Measurements from ENCODE around the gene SLCO1B1. TPM values are rescaled to one million over a fixed set of nuclear protein-coding genes. Genes with fewer than 3 reads are reported as not detected.
"Not testable (repeated sequence)": the region's sequence is repeated elsewhere in the genome, so short reads cannot be mapped to it uniquely, and the experiment has no call there.

Gene SLCO1B1
- total RNA-seq, 1 experiment from 2014 or later = 0.18 TPM

DNA sequence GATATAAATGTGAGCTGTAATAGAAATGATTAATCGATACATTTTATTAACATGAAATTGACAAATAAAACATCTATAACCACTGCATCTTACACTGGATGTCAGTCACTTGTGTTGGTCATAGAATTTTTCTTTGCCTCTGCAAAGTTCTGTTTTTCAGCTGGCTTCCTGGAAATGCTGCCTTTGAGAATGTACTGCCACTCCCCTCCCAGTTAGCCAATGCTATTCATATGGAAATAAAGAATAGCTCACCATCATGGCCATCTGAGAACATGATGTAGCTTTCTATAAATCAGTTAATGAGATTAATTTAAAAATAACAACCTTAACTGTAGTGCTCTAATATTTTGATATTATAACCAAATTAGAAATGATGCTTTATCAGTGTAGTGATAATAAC, 41.1 kb downstream of the SLCO1B1 start:
- H3K36me3 Mint-ChIP-seq (ENCODE audit: insufficient read depth, unreplicated experiment) = no peaks in the 10 kb centered on the region
- intact Hi-C loops (cut with micrococcal nuclease; ENCODE audit: unreplicated experiment) = no loop called here
- DNase-seq = no peak
- Histone ChIP-seq H3K36me3 (ENCODE audit: control insufficient read depth, insufficient read depth, low read length) (no peaks in the 10 kb centered on the region), H3K4me3 (ENCODE audit: low read depth, low read length) (no peak overlapping the region), H3K4me1 (no peaks in the 10 kb centered on the region), H3K9me3 (no peaks in the 10 kb centered on the region), H3K27me3 (replicated peaks; ENCODE audit: control insufficient read depth, insufficient read depth, low read length) (no peaks in the 10 kb centered on the region)
- ChIA-PET POLR2A (no interaction called here), CTCF (no interaction called here)
- no TSS peak for BruUV-seq (replicated peaks)
- H3K27me3 Mint-ChIP-seq (ENCODE audit: insufficient read depth, unreplicated experiment) = peaks cover 3% of the 10 kb centered on the region
- TF ChIP-seq, protein P1, sequence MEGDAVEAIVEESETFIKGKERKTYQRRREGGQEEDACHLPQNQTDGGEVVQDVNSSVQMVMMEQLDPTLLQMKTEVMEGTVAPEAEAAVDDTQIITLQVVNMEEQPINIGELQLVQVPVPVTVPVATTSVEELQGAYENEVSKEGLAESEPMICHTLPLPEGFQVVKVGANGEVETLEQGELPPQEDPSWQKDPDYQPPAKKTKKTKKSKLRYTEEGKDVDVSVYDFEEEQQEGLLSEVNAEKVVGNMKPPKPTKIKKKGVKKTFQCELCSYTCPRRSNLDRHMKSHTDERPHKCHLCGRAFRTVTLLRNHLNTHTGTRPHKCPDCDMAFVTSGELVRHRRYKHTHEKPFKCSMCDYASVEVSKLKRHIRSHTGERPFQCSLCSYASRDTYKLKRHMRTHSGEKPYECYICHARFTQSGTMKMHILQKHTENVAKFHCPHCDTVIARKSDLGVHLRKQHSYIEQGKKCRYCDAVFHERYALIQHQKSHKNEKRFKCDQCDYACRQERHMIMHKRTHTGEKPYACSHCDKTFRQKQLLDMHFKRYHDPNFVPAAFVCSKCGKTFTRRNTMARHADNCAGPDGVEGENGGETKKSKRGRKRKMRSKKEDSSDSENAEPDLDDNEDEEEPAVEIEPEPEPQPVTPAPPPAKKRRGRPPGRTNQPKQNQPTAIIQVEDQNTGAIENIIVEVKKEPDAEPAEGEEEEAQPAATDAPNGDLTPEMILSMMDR (IDR thresholded peaks at IDR 0.05; ENCODE audit: insufficient read depth in 1 of 2, low read depth in 1 of 2, low read length in 1 of 2, severe bottlenecking in 1 of 2, unreplicated experiment in 1 of 2) = no peak
- no peaks in the 10 kb centered on the region for H3K9me3 Mint-ChIP-seq (ENCODE audit: unreplicated experiment)
- no peaks in the 10 kb centered on the region for H3K4me1 Mint-ChIP-seq (ENCODE audit: low read depth, unreplicated experiment)
- no peak overlapping the region for H3K27ac Mint-ChIP-seq (ENCODE audit: unreplicated experiment)
- no peak overlapping the region for H3K4me3 Mint-ChIP-seq (ENCODE audit: unreplicated experiment)

DNA sequence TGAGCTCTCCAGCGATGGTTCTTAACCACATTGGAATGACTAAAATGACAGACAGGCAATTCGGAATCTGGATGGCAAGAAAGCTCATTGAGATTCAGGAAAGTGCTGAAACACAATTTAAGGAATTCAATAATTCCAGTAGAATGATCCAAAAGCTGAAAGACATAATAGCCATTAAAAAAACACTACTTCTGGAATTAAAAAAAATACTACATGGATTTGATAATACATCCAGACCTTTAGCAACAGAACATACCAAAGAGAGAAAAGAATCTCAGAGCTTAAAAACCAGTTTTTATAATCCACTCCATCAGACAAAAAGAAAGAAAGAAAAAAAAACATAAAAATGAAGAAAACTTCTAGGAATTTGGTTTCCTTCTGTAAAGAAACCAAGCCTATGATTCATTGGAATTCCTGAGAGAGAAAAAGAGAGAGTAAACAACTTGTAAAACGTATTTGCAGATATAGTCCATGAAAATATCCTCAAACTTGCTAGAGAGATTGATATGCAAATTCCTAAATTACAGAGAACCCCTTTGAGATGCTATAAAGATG, 52.8 kb downstream of the SLCO1B1 start:
- intact Hi-C loops (cut with micrococcal nuclease; ENCODE audit: unreplicated experiment) = no loop called here
- Histone ChIP-seq H3K27me3 (replicated peaks; ENCODE audit: control insufficient read depth, insufficient read depth, low read length) (no peaks in the 10 kb centered on the region), H3K9me3 (no peaks in the 10 kb centered on the region), H3K4me3 (ENCODE audit: low read depth, low read length) (no peak overlapping the region), H3K4me1 (peaks cover 11% of the 10 kb centered on the region; the same call in 1 of the 2 replicates), H3K36me3 (ENCODE audit: control insufficient read depth, insufficient read depth, low read length) (no peaks in the 10 kb centered on the region)
- Mint-ChIP-seq H3K9me3 (ENCODE audit: unreplicated experiment) (no peaks in the 10 kb centered on the region), H3K4me3 (ENCODE audit: unreplicated experiment) (no peak overlapping the region), H3K27ac (ENCODE audit: unreplicated experiment) (no peak overlapping the region), H3K4me1 (ENCODE audit: low read depth, unreplicated experiment) (peaks cover 12% of the 10 kb centered on the region), H3K27me3 (ENCODE audit: insufficient read depth, unreplicated experiment) (peaks cover 6% of the 10 kb centered on the region), H3K36me3 (ENCODE audit: insufficient read depth, unreplicated experiment) (no peaks in the 10 kb centered on the region)
- DNase-seq = no peak
- TF ChIP-seq, protein P1 (IDR thresholded peaks at IDR 0.05; ENCODE audit: insufficient read depth in 1 of 2, low read depth in 1 of 2, low read length in 1 of 2, severe bottlenecking in 1 of 2, unreplicated experiment in 1 of 2) = no peak
- POLR2A ChIA-PET = no interaction called here
- BruUV-seq (replicated peaks) = no TSS peak
- CTCF ChIA-PET = no interaction called here

DNA sequence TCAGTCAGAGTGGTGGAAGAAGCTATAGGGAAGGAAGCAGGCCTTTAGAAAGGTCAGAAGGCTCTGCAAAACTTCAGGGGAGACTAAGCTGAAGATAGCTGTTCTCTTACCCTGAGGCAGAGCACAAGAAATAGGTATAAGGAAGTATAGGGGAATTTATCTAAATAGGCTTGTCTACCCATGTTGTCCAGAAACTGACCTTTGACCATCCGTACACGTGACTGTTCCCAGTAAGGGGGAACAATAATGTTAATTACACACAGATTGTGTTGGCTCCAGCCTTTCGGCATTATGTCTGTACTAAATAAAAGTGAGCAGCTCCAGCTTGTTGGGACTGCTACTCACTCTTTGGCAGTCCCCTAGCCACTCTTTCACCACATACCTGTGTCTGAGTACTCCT, 59.0 kb downstream of the SLCO1B1 start:
- no peak overlapping the region for H3K27ac Mint-ChIP-seq (ENCODE audit: unreplicated experiment)
- no peaks in the 10 kb centered on the region for H3K36me3 Mint-ChIP-seq (ENCODE audit: insufficient read depth, unreplicated experiment)
- Histone ChIP-seq H3K27me3 (replicated peaks; ENCODE audit: control insufficient read depth, insufficient read depth, low read length) (no peaks in the 10 kb centered on the region), H3K4me3 (ENCODE audit: low read depth, low read length) (no peak overlapping the region), H3K4me1 (0 out of 2 replicates have a peak, but pooled peaks cover 5% of the 10 kb centered on the region), H3K9me3 (peaks cover 8% of the 10 kb centered on the region; the same call in 1 of the 2 replicates), H3K36me3 (ENCODE audit: control insufficient read depth, insufficient read depth, low read length) (no peaks in the 10 kb centered on the region)
- POLR2A ChIA-PET = no interaction called here
- H3K27me3 Mint-ChIP-seq (ENCODE audit: insufficient read depth, unreplicated experiment) = no peaks in the 10 kb centered on the region
- BruUV-seq (replicated peaks) = no TSS peak
- no peaks in the 10 kb centered on the region for H3K9me3 Mint-ChIP-seq (ENCODE audit: unreplicated experiment)
- CTCF ChIA-PET = no interaction called here
- TF ChIP-seq, protein P1 (IDR thresholded peaks at IDR 0.05; ENCODE audit: insufficient read depth in 1 of 2, low read depth in 1 of 2, low read length in 1 of 2, severe bottlenecking in 1 of 2, unreplicated experiment in 1 of 2) = no peak
- DNase-seq = no peak
- no peak overlapping the region for H3K4me3 Mint-ChIP-seq (ENCODE audit: unreplicated experiment)
- intact Hi-C loops (cut with micrococcal nuclease; ENCODE audit: unreplicated experiment) = no loop called here
- H3K4me1 Mint-ChIP-seq (ENCODE audit: low read depth, unreplicated experiment) = no peaks in the 10 kb centered on the region

DNA sequence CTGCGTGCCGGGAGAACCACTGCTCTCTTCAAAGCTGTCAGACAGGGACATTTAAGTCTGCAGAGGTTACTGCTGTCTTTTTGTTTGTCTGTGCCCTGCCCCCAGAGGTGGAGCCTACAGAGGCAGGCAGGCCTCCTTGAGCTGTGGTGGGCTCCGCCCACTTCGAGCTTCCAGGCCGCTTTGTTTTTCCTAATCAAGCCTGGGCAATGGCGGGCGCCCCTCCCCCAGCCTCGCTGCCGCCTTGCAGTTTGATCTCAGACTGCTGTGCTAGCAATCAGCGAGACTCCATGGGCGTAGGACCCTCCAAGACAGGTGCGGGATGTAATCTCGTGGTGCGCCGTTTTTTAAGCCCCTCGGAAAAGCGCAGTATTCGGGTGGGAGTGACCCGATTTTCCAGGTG, 83.4 kb downstream of the SLCO1B1 start:
- H3K27me3 ChIP-seq (replicated peaks; ENCODE audit: control insufficient read depth, insufficient read depth, low read length); BruUV-seq (replicated peaks); H3K4me1 ChIP-seq; H3K4me1 Mint-ChIP-seq (ENCODE audit: low read depth, unreplicated experiment); H3K36me3 ChIP-seq (ENCODE audit: control insufficient read depth, insufficient read depth, low read length); H3K9me3 Mint-ChIP-seq (ENCODE audit: unreplicated experiment); H3K27me3 Mint-ChIP-seq (ENCODE audit: insufficient read depth, unreplicated experiment); H3K4me3 ChIP-seq (ENCODE audit: low read depth, low read length); CTCF ChIA-PET; H3K27ac Mint-ChIP-seq (ENCODE audit: unreplicated experiment); H3K36me3 Mint-ChIP-seq (ENCODE audit: insufficient read depth, unreplicated experiment); intact Hi-C loops (cut with micrococcal nuclease; ENCODE audit: unreplicated experiment); H3K9me3 ChIP-seq; POLR2A ChIA-PET: not testable (repeated sequence)
- peak overlapping the region; percentile 58 for H3K4me3 Mint-ChIP-seq (ENCODE audit: unreplicated experiment)
- DNase-seq = peak in 1 of 2 experiments; percentile 45

All from Caco-2 (cell line).